ENCODE results near the gene ATP6V1B1. TPM values are rescaled to one million over a fixed set of nuclear protein-coding genes. Genes with fewer than 3 reads are reported as not detected.

Gene ATP6V1B1
- total and polyA plus RNA-seq, 2 experiments from 2014 or later: not detected

GRCh38 chr2:70886541-70886987, 49.1 kb upstream of the ATP6V1B1 start:
- H3K27me3 Mint-ChIP-seq (ENCODE audit: insufficient read depth, low read depth, poor library complexity): peaks cover 98% of the 10 kb centered on the region
- Histone ChIP-seq H3K79me2 (replicated peaks; ENCODE audit: insufficient read depth) (no peaks in the 10 kb centered on the region), H2AFZ (no peak overlapping the region), H3K27ac (ENCODE audit: low read depth) (no peak overlapping the region), H3K36me3 (ENCODE audit: insufficient read depth) (no peaks in the 10 kb centered on the region), H3F3A (replicated peaks; ENCODE audit: low read depth) (peaks cover 28% of the 10 kb centered on the region), H3K9me2 (ENCODE audit: insufficient read depth) (no peaks in the 10 kb centered on the region), H3K4me3 (peak overlapping the region; percentile 69), H3K4me1 (ENCODE audit: insufficient read depth) (peaks cover 46% of the 10 kb centered on the region), H3K4me2 (peak overlapping the region; percentile 91), H4K20me1 (replicated peaks; ENCODE audit: insufficient read depth) (peaks cover 36% of the 10 kb centered on the region; the same call in 1 of the 2 replicates), H3K27me3 (ENCODE audit: insufficient read depth) (peaks cover 100% of the 10 kb centered on the region)
- no peaks in the 10 kb centered on the region for H3K9me3 Mint-ChIP-seq
- ATAC-seq (no peak), DNase-seq (ENCODE audit: low spot score) (peak; percentile 56)
- H3K27ac Mint-ChIP-seq: no peak overlapping the region
- H3K4me1 Mint-ChIP-seq: peaks cover 28% of the 10 kb centered on the region
- no peaks in the 10 kb centered on the region; the same call in 2 of the 3 replicates for H3K36me3 Mint-ChIP-seq (ENCODE audit: low read depth)
- no peak for TF ChIP-seq STAT1 (IDR thresholded peaks at IDR 0.05; ENCODE audit: unreplicated experiment)
- no peak for TF ChIP-seq EZH2 (IDR thresholded peaks at IDR 0.05; ENCODE audit: low read depth, unreplicated experiment)
- TF ChIP-seq, protein P1, sequence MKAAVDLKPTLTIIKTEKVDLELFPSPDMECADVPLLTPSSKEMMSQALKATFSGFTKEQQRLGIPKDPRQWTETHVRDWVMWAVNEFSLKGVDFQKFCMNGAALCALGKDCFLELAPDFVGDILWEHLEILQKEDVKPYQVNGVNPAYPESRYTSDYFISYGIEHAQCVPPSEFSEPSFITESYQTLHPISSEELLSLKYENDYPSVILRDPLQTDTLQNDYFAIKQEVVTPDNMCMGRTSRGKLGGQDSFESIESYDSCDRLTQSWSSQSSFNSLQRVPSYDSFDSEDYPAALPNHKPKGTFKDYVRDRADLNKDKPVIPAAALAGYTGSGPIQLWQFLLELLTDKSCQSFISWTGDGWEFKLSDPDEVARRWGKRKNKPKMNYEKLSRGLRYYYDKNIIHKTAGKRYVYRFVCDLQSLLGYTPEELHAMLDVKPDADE (IDR thresholded peaks at IDR 0.05): no peak
- no peak for TF ChIP-seq POLR2AphosphoS5 (IDR thresholded peaks at IDR 0.05; ENCODE audit: low read depth)
- no peak for TF ChIP-seq REST (IDR thresholded peaks at IDR 0.05; ENCODE audit: unreplicated experiment)
- TF ChIP-seq CTCF (conservative IDR thresholded peaks at IDR 0.05; ENCODE audit: low read depth in 2 of 2): no peak
- no peak for TF ChIP-seq ZNF331 (CRISPR knock-in tag; IDR thresholded peaks at IDR 0.05; ENCODE audit: low read depth)
- no peak for TF ChIP-seq ZNF114 (CRISPR knock-in tag; IDR thresholded peaks at IDR 0.05)
- TF ChIP-seq ZNF462 (CRISPR knock-in tag; IDR thresholded peaks at IDR 0.05): no peak
- TF ChIP-seq EZH2phosphoT487 (IDR thresholded peaks at IDR 0.05; ENCODE audit: unreplicated experiment): no peak
- no peak for TF ChIP-seq JUNB (IDR thresholded peaks at IDR 0.05; ENCODE audit: unreplicated experiment)
- TF ChIP-seq NANOG (IDR thresholded peaks at IDR 0.05; ENCODE audit: borderline replicate concordance): no peak
- TF ChIP-seq CREB1 (CRISPR knock-in tag; IDR thresholded peaks at IDR 0.05; ENCODE audit: low read depth): no peak
- H3K4me3 Mint-ChIP-seq: peak overlapping the region; percentile 66
